ENCODE measurements around the gene PXDC1. TPM values are rescaled to one million over a fixed set of nuclear protein-coding genes. Genes with fewer than 3 reads are reported as not detected.
"Not testable (repeated sequence)": the region's sequence is repeated elsewhere in the genome, so short reads cannot be mapped to it uniquely, and the experiment has no call there.

PXDC1 gene
- polyA plus RNA-seq, 12 donors = 20.4 to 201 (median 23.6) TPM

GRCh38 chr6:3766214-3766613, 14.7 kb upstream of the PXDC1 start:
- no peak for DNase-seq

- DNase-seq = no peak
These were observed 13.9 kb upstream of the PXDC1 start for GRCh38 chr6:3765415-3765814.

GRCh38 chr6:3764516-3765335, 13.2 kb upstream of the PXDC1 start:
- DNase-seq = no peak

GRCh38 chr6:3762852-3763251, 11.3 kb upstream of the PXDC1 start:
- no peak for DNase-seq

GRCh38 chr6:3762359-3762758, 10.8 kb upstream of the PXDC1 start:
- DNase-seq = no peak

GRCh38 chr6:3761989-3762270, 10.4 kb upstream of the PXDC1 start:
- no peak for DNase-seq

GRCh38 chr6:3759646-3760232, 8.2 kb upstream of the PXDC1 start:
- DNase-seq = no peak

- no peak for DNase-seq
These were observed 7.3 kb upstream of the PXDC1 start for GRCh38 chr6:3758842-3759144.

GRCh38 chr6:3757998-3758841, 6.7 kb upstream of the PXDC1 start:
- not testable (repeated sequence) for DNase-seq

- no peak for DNase-seq
These were observed 5.7 kb upstream of the PXDC1 start for GRCh38 chr6:3757241-3757641.

GRCh38 chr6:3756546-3756945, 5.0 kb upstream of the PXDC1 start:
- DNase-seq = no peak

- DNase-seq = no peak
These were observed 4.4 kb upstream of the PXDC1 start for GRCh38 chr6:3755637-3756545.

- no peak for DNase-seq
These were observed 3.3 kb upstream of the PXDC1 start for GRCh38 chr6:3754776-3755175.

- DNase-seq = not testable (repeated sequence)
These were observed 2.7 kb upstream of the PXDC1 start for GRCh38 chr6:3754032-3754725.

- no peak for DNase-seq
These were observed 1.8 kb upstream of the PXDC1 start for GRCh38 chr6:3753228-3753835.

- no peak for DNase-seq
These were observed 1.2 kb upstream of the PXDC1 start for GRCh38 chr6:3752531-3753227.

GRCh38 chr6:3751730-3752530, 417 bp upstream of the PXDC1 start:
- DNase-seq = peak; percentile 84

- peak; percentile 80 for DNase-seq
These were observed 1.0 kb downstream of the PXDC1 start for GRCh38 chr6:3750317-3751076.

GRCh38 chr6:3749977-3750316, 1.6 kb downstream of the PXDC1 start:
- DNase-seq = peak; percentile 66
